GM19240 (cell line): ENCODE results near the gene PARVB.
"Not testable (repeated sequence)": the region's sequence is repeated elsewhere in the genome, so short reads cannot be mapped to it uniquely, and the experiment has no call there.

Experiments
- DNase-seq: peaks from one replicate; pipeline ENCODE4 v3.0.0; 2011; ENCODE audit warnings: low spot score; ENCODE audit not compliant: insufficient read length

Gene PARVB

GRCh38 chr22:44051961-44052360 lies 27.9 kb downstream of the PARVB start:
- no peak for DNase-seq

- no peak for DNase-seq
Measured at GRCh38 chr22:44055805-44056204, 31.7 kb downstream of the PARVB start.

GRCh38 chr22:44056649-44057048 lies 32.5 kb downstream of the PARVB start:
- not testable (repeated sequence) for DNase-seq

- no peak for DNase-seq
Measured at GRCh38 chr22:44057401-44057987, 33.4 kb downstream of the PARVB start.

DNA sequence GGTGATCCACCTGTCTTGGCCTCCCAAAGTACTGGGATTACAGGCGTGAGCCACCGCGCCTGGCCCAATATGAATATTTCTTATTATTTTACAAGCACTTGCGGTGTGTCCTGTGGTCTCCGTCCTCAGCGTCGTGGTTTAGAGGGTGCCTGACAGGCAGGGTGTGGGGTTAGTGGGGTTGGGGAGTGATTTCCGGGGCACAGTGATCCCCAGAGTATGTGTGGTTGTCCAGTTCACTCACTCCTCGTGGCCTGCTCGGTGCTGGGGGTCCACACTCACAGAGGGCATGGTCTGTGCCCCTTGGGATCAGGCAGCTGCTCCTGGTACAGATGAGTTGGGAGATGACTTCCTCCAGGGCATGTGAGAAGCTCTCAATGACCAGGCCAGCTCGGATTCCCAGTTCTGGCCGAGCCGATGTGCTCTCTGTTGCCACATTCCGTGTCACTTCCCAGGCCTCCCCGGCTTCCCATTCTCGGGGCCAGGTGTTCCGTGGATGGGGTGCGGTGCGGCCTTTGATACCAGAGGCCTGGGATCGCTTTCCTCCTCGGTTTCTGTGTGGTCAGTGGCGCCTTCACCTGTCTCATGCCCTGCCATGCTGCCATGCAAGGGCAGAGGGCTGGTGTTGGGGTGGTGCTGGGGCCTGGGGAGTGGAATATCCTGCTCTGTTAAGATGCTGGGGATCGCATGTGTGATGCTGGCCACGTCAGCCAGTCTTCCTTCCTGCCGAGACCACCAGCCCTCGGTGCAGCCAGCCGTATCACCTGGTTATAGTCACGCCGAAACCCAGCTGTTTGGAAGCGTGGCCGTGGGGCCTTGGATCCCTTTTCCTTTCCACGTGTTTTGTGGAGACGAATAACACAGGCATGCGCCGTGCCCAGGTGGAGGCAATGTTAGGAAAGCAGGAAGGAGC lies 39.6 kb downstream of the PARVB start:
- no peak for DNase-seq

DNA sequence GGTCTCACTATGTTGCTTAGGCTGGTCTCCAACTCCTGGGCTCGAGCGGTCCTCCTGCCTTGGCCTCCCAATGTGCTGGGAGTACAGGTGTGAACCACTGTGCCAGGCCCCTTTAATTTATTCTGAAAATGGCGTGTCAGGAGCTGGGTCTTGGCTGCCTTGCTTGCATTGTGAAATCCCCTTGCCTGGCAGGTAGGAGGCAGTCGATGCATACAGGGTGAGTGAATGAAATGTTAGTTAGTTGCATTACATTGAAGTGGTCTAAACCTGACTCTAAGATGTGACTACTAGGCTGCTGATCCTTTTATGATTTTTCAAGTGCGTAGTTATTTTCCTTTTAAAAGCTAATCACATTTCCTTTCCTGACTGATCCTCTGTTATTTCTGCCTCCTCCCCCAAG lies 42.9 kb downstream of the PARVB start:
- no peak for DNase-seq

- DNase-seq, result no peak
Measured at GRCh38 chr22:44067901-44068300, 43.8 kb downstream of the PARVB start.

GRCh38 chr22:44068422-44069191 lies 44.5 kb downstream of the PARVB start:
- peak; percentile 32 for DNase-seq

GRCh38 chr22:44070029-44070428 lies 45.9 kb downstream of the PARVB start:
- DNase-seq, result no peak

- DNase-seq, result no peak
Measured at GRCh38 chr22:44071781-44072326, 47.8 kb downstream of the PARVB start.

GRCh38 chr22:44074337-44074984 lies 50.4 kb downstream of the PARVB start:
- DNase-seq, result no peak

GRCh38 chr22:44075022-44075421 lies 50.9 kb downstream of the PARVB start:
- DNase-seq, result no peak

DNA sequence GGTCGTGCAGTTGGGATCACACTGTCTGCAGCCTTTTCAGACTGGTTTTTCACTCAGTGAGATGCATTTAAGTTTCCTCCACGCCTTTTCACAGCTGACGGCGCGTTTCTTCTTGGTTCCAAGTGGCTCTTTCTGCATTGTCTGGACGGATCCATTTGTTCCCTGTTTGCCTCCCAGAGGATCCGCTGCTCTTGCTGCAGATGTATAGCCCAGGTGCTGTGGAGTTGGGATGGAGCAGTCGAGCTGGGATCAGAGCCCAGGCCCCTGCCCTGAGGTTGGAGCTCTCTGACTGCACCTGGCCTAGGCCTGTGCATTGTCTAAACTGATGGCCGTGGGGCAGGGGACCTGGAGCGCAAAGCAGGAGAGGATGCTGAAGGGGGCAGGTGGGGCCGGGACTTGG lies 51.6 kb downstream of the PARVB start:
- no peak for DNase-seq

DNA sequence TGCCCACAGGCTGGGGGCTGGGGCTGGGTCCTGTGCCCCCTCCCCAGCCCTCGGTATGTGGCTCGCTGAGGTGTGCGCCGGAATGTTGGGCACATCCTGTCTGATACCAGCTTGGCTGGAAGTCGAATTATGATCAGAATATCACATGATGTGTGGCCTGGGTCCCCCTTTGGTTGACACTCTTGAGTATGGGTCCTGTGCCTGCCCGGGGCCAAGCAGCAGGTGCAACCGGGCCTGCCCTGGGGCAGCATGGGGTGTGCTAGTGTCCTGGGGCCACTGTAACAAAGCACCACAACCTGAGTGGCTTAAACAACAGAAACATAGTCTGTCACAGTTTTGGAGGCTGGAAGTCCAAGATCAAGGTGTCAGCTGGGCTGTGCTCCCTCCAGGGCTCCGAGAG lies 52.7 kb downstream of the PARVB start:
- DNase-seq, result no peak

DNA sequence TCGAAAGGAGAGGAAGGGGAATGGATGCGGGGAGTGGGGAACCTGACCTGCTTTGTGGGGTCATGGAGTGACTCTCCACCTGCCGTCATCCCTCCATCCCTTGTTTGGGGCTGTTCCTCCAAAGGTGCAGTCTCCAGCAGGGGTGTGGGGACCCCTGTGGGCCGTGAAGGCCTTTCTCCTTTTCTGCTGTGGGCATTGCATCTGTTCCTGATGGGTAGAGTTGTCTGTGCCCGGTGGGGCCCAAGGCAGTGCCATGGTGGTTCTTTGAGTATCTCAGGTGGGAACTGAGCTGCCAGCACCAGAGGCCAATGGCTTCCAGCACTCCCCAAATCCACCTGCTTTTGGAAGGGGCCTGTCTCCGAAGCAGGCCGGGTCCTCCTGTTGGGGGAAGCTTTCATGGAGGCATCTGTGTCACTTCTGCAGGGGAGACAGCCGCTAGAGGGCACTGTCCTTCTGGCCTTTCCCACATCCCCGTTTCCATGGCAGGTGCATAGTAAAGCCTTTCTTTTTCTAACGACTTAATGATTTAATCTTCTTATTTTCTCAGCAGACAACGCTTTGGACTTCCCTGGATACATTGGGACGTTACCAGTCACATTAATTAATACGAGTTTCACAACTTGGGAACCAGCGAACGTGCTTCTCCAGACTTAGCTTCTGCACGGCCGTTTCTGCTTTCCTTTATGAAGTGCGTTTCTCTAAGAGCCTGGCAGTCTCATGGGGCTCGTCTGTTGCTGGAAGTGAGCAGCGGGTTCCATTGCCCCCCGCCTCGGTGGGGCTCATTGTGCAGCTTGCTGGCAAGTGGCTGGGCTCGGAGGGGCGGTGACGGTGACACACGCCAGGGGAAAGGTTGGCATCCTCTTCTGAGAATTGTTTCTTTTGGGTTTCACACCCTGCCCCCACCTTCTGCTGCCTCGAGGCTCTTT lies 57.1 kb downstream of the PARVB start:
- peak; percentile 80 for DNase-seq

DNA sequence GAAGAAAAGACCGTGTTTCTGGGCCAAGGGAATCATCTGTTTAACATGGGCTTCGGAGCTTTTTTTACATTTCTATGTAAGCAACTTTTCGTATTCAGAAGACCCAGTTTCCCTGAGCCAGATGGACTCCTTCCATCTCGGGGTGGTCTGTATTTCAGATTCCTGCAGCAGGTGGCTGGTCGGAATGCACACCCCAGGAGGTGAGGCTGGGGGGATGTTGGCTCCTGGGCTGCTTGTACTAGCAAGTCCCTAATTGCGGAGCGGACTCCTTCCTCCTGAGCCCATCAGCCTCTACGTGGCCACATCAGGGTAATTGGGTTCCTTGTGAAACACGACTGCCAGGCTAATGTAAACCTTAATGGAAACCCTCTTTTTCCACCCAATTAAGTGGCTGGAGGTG lies 58.7 kb downstream of the PARVB start:
- DNase-seq, result no peak

DNA sequence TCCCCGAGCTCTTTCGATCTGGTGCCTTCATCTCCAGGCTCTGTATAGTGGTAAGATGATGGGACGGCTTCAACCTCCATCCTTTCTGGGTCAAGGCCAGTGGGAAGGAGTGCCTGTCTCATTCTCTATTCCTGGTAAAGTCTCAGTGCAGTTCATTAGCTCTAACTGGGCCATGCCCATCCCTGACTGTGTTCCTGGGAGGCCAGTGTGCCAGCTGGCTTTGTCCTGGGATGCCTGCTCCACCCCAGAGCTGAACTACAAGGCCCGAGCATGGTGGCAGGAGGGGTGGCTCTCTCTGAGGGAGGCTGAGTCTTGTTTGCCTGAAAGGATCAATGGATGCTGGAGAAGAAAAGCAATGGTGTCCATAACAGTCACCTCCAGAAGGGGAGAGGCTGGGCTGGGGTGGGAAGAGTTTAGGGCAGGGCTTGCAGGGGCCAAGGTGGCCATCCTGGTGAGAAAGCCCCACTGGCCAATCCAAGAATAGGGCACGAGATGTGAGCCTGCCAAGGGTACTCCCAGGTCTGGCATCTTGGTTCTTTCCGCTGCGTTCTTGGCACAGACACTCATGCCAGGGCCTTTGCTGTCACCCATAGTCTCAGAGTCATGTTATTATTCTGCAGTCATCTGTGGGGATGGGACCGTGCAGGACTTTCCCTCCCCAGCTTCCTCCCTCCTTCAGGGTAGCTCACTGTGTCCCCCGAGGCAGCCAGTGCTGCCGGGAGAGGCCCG lies 60.1 kb downstream of the PARVB start:
- no peak for DNase-seq

GRCh38 chr22:44085743-44086270 lies 61.7 kb downstream of the PARVB start:
- DNase-seq, result peak; percentile 53
